ENCODE results near the gene ZNF75A.

GRCh38 chr16:3347586-3347985, 42.3 kb downstream of the ZNF75A start:
- TF ChIP-seq TCF7L2 (IDR thresholded peaks at IDR 0.05; ENCODE audit: low read depth, low read length) = no peak
- no peak for TF ChIP-seq POLR2AphosphoS5 (IDR thresholded peaks at IDR 0.05; ENCODE audit: low read depth, low read length)
- no peak for TF ChIP-seq CTCF (IDR thresholded peaks at IDR 0.05)
- TF ChIP-seq REST (IDR thresholded peaks at IDR 0.05; ENCODE audit: insufficient read depth in 1 of 2, low read depth in 2 of 2, low read length in 1 of 2) = no peak

Data from Panc1 (cell line).